Measurements from ENCODE around the gene TMEM109. TPM values are rescaled to one million over a fixed set of nuclear protein-coding genes. Genes with fewer than 3 reads are reported as not detected.

The TMEM109 gene
- total and polyA plus RNA-seq, 2 of the 8 experiments (the other 6 are each of a cell fraction or from before 2014, with no cell fraction given), result 27.3 to 30.3 TPM

GRCh38 chr11:60910711-60911380 is 3.1 kb upstream of the TMEM109 start:
- H3K27me3 ChIP-seq (replicated peaks in 1 of 4; ENCODE audit: control insufficient read depth in 3 of 4, extremely low read depth in 1 of 4, insufficient read depth in 3 of 4, low read length in 3 of 4), result peaks cover 0 to 2% (median 0%) of the 10 kb centered on the region in 4 experiments; a peak in 1 of 7 replicates
- H3K14ac ChIP-seq (ENCODE audit: insufficient read length), result no peak overlapping the region
- no peak overlapping the region for H3K4me3 ChIP-seq (ENCODE audit: extremely low read depth in 1 of 4, insufficient read depth in 2 of 4, low read depth in 3 of 4, low read length in 4 of 4)
- H3K4me2 ChIP-seq (ENCODE audit: insufficient read depth in 1 of 2, low read depth in 2 of 2, low read length in 2 of 2), result no peak overlapping the region
- peaks cover 8% of the 10 kb centered on the region for H3K23me2 ChIP-seq (ENCODE audit: low read depth, low read length)
- H2BK12ac ChIP-seq (ENCODE audit: low read depth, low read length), result no peak overlapping the region
- no peak overlapping the region for H3K56ac ChIP-seq (replicated peaks; ENCODE audit: insufficient read length, low read depth, low read length)
- H3K4me1 ChIP-seq (replicated peaks in 1 of 4; ENCODE audit: control insufficient read depth in 3 of 4, insufficient read depth in 4 of 4, low read length in 3 of 4), result peaks cover 4 to 17% (median 13%) of the 10 kb centered on the region in 4 experiments
- no peak overlapping the region for H4K91ac ChIP-seq (replicated peaks; ENCODE audit: insufficient read length, low read length)
- H2AFZ ChIP-seq (ENCODE audit: low read length), result no peak overlapping the region
- peaks cover 0 to 2% of the 10 kb centered on the region in 2 experiments for H4K20me1 ChIP-seq (replicated peaks in 1 of 2; ENCODE audit: control insufficient read depth in 1 of 2, insufficient read depth in 2 of 2, low read length in 2 of 2)
- POLR2A ChIA-PET (ENCODE audit: partially characterized antibody), result interaction anchor here (0.6 to 1.0 kb wide), 2 partner anchors 40 to 1941 kb away, joined by 3 to 4 read pairs; no protein-coding TSS in a partner anchor
- TF ChIP-seq FOSL1 (IDR thresholded peaks at IDR 0.05; ENCODE audit: insufficient read depth, low read depth, low read length), result no peak
- TF ChIP-seq GABPA (IDR thresholded peaks at IDR 0.05; ENCODE audit: borderline replicate concordance, insufficient read depth, low read length), result no peak
- no peak for TF ChIP-seq CEBPB (IDR thresholded peaks at IDR 0.05; ENCODE audit: low read depth, low read length)
- no peak for TF ChIP-seq EP300 (IDR thresholded peaks at IDR 0.05; ENCODE audit: borderline replicate concordance in 1 of 2, low read depth in 2 of 2, low read length in 2 of 2)
- TF ChIP-seq TAF7 (optimal IDR thresholded peaks at IDR 0.05; ENCODE audit: borderline replicate concordance, low read depth, low read length), result no peak
- H2BK20ac ChIP-seq (ENCODE audit: low read length), result no peak overlapping the region
- no peak overlapping the region for H4K5ac ChIP-seq (ENCODE audit: insufficient read length, low read depth, low read length)
- H3K36me3 ChIP-seq (ENCODE audit: control insufficient read depth in 2 of 4, insufficient read depth in 4 of 4, low read length in 3 of 4), result no peaks in the 10 kb centered on the region
- FAIRE-seq (no peak), DNase-seq (ENCODE audit: low read depth in 1 of 2, low spot score in 2 of 2) (no peak)
- CTCF ChIA-PET (ENCODE audit: partially characterized antibody), result interaction anchor here (0.8 to 2.3 kb wide), 3 partner anchors 19 to 105 kb away, joined by 3 to 6 read pairs (median 3); no protein-coding TSS in a partner anchor
- H3K79me1 ChIP-seq (ENCODE audit: low read depth, low read length), result no peaks in the 10 kb centered on the region
- no peak overlapping the region for H3K4ac ChIP-seq (replicated peaks; ENCODE audit: insufficient read length, low read depth, low read length)
- H3K27ac ChIP-seq (ENCODE audit: low read depth, low read length), result no peak overlapping the region
- H3K9me3 ChIP-seq (ENCODE audit: insufficient read depth in 2 of 2, low read depth in 1 of 2, low read length in 1 of 2), result no peaks in the 10 kb centered on the region
- no peak overlapping the region for H2BK5ac ChIP-seq (ENCODE audit: low read depth, low read length)
- no peak overlapping the region for H3K18ac ChIP-seq (ENCODE audit: extremely low read depth, low read length)
- WGBS, 2 experiments (ENCODE audit: extremely low coverage in 1 of 2, insufficient coverage in 1 of 2, insufficient read length in 1 of 2, insufficient replicate concordance in 2 of 2, low coverage in 1 of 2, low lambda C conversion rate in 2 of 2, missing lambda C conversion rate in 1 of 2), result 85% methylated on average over 5 of the region's 5 CpGs; no CpG with 5 or more reads in 1 of the 2 experiments
- no peak overlapping the region for H4K8ac ChIP-seq (ENCODE audit: extremely low read depth, insufficient read depth, low read length)
- no peak overlapping the region for H2AK5ac ChIP-seq (ENCODE audit: low read depth, low read length)
- H2BK15ac ChIP-seq (ENCODE audit: low read length), result peak overlapping the region; percentile 12; the same call in 1 of the 2 replicates
- H2BK120ac ChIP-seq (replicated peaks; ENCODE audit: low read depth, low read length), result no peak overlapping the region
- H3K23ac ChIP-seq (ENCODE audit: insufficient read length), result no peak overlapping the region
- no peak overlapping the region for H3K9ac ChIP-seq (replicated peaks in 1 of 4; ENCODE audit: extremely low read depth in 1 of 4, low read depth in 3 of 4, low read length in 3 of 4)
- H3K79me2 ChIP-seq (ENCODE audit: control insufficient read depth in 1 of 2, insufficient read depth in 2 of 2, low read length in 2 of 2), result peaks cover 1 to 2% of the 10 kb centered on the region in 2 experiments
